GM18505 (cell line): ENCODE results near the gene CA5A.
"Not testable (repeated sequence)": the region's sequence is repeated elsewhere in the genome, so short reads cannot be mapped to it uniquely, and the experiment has no call there.

Source experiments
- ATAC-seq: cut with Tn5 transposase; IDR thresholded peaks from one replicate; pipeline ENCODE4 v1.9.1; 2021; ENCODE audit not compliant: unreplicated experiment
- POLR2A ChIP-seq: IDR thresholded peaks from 4 replicates; pipeline ENCODE4 v1.6.1; 2011; ENCODE audit warnings: borderline replicate concordance; ENCODE audit not compliant: insufficient read depth, insufficient read length; ENCODE audit errors: extremely low read depth

Gene CA5A

GRCh38 chr16:87895641-87896141 is 40.6 kb downstream of the CA5A start:
- ATAC-seq, result peak; percentile 70
- TF ChIP-seq POLR2A, result no peak

DNA sequence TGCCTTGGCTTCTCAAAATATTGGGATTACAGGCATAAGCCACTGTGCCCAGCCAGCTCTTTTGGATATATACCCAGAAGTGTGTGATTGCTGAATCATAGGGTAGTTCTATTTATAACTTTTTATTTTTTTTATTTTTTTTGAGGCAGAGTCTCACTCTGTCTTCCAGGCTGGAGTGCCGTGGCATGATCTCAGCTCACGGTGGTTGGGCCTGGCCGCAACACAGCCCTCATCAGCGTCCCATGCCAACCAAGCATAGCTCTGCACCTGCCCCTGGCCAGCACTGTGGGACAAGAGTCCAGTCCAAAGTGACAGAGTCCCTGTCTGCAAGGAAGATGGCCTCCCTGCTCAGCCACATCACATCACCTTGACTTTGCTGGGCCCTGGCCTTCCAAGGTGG is 42.3 kb downstream of the CA5A start:
- not testable (repeated sequence) for ATAC-seq

GRCh38 chr16:87891764-87892163 is 44.6 kb downstream of the CA5A start:
- no peak for TF ChIP-seq POLR2A
- ATAC-seq, result no peak

DNA sequence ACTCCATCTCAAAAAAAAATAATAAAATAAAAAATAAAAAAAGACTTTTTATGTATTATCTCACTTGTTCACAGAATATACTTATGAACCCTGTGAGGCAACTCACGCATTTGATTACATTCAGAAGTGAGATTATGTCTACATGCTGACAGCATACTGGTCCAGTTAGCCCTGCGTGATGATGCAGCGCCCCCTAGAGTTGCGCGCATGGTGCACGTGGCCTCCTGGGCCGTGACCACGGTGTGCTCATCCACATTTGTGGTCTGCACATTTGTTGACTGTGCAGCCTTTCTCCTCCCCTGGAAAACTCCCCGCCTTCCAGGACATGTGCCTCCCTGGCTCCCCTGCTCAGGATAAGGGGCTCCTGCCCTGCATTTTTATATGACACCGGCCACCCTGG is 46.6 kb downstream of the CA5A start:
- not testable (repeated sequence) for ATAC-seq

GRCh38 chr16:87888346-87888745 is 48.0 kb downstream of the CA5A start:
- not testable (repeated sequence) for ATAC-seq

DNA sequence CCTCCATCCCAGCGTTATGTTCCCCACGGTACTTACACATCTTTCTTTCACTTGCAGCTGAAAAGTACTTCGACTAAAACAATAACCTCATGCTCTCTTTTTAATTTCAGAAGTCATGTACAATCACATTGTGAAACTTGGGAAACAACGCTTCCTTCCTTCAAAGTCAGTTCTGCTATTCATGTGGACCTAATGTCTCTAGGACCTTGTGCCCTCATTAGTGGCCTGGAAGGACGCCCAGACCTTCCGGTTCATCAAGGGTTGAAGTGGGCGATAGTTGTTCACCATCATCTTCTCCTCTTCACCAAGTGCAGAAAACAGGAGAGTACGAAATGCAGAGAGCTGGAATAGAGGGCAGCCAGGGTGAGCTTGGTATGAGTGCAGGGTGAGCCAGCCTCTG is 48.4 kb downstream of the CA5A start:
- ATAC-seq, result not testable (repeated sequence)

DNA sequence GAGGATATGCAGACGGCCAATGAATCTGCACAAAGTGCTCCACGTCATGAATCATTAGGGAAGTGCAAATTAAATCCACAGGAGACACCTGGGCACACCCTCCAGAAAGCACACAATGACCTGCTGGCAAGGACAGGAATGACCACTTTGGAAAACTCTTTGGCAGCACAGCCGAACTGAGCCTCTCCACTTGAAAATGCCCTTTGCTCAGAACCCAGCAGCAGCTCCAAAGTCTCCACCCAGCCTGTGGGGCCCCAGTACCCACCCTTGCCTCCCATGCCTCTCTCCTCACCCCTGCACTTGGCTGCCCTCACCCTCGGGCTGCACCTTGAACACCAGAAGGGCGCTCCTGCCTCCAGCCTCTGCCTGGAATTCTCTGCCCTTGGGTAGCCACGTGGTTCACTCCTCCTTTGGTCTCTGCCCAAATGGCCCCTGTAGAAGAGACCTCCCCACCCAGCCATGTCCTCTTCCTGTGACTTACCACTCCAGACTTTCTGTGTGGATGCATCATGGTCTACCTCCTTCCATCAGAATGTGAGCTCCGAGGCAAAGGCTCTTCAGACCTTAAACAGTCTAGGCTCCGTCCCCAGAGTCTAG is 50.9 kb downstream of the CA5A start:
- ATAC-seq, result not testable (repeated sequence)

DNA sequence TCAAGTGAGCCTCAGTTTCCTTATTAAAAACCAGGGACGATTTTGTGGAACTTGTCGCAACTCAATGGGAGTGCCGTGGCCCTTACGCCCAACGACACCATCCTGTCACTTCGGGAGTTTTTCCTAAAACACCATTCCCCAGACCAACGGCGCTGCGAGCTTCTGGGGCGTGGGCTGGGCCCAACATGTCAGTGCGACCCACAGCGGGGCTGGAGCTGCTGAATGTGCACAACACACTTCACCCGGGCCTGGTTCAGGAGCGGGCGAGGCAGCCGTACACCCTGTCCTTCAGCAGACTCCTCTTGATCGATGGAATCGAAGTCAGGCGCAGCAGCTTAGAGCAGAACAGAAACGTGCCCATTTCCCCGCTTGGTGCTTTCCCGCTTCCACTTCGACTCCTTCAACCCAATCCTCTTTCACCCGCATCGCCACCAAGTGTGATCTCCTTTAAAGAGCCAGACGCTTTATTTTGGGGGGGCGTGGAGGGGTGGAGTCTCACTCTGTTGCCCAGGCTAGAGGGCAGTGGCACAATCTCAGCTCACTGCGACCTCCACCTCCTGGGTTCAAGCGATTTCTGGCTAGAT is 53.8 kb downstream of the CA5A start:
- no peak for ATAC-seq
- TF ChIP-seq POLR2A, result no peak

DNA sequence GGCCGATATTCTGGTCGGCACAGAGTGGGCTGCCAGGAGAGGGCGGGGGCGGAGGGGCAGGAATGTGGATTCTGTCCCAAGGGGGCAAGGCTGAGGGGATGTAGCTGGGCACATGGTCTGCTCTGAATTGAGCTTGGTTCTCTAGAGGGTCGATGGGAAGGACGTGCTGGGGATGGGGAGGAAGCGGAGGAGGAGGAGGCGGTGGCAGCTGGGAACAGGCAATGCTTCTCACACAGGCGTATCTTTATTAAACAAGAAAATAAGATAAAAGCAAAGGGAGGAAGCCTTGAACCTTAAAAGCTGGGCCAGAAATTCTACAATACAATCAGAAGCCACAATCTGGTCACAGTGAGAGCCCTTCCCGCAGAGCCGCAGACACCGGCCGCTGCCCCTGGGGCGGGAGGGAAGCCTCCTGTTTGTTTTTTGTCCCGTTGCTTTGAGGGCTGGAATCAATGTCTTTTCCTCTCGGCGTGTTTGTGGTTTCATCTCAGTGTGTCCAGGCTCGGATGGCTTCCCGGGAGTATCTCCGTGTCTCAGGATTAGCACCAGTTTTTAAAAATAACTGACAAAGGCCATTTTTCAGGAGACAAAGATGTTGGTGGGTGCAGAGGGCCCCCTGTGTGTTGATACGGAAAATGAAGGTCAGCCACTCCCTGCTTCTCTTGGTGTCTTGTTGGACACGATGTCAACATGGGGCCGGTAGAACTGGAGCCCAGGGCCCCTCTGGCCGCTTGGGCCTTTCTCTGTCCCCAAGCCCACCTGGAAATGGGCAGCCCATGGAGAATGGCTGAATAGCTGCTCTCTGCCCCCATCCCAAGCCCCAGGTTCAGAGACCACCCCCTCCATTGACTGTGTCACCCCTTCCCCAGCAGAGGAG is 54.8 kb downstream of the CA5A start:
- ATAC-seq, result no peak
- no peak for TF ChIP-seq POLR2A

- TF ChIP-seq POLR2A, result no peak
- ATAC-seq, result no peak
Measured at GRCh38 chr16:87880117-87880696, 56.1 kb downstream of the CA5A start.

- not testable (repeated sequence) for ATAC-seq
Measured at GRCh38 chr16:87879411-87880013, 56.8 kb downstream of the CA5A start.

DNA sequence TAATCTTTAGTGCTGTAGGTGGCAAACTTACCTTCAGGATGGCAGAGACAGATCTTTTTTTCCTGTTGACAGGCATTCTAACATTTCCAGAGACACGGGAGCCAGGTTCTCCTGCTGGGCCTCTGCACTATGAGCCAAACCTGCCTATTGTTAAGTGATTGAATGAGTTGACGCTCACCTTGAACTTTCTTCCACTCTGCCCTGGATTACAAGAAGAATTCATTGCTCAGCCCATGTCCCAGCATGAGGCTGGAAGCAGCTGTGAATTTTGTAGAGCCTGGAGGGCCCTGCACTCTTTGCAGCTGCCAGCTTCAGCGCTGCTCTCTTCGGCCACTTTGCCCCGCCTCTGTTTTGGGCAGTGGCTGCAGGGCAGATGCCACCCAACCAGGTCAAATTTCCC is 57.6 kb downstream of the CA5A start:
- TF ChIP-seq POLR2A, result no peak
- ATAC-seq, result no peak

GRCh38 chr16:87877942-87878507 is 58.3 kb downstream of the CA5A start:
- no peak for TF ChIP-seq POLR2A
- ATAC-seq, result no peak
